H1 (cell line): ENCODE data around the gene FRMD4A. TPM values are rescaled to one million over a fixed set of nuclear protein-coding genes. Genes with fewer than 3 reads are reported as not detected.

ENCODE experiments used
- CTCF ChIA-PET: fragments of 300-600 bp; sonication (Branson Sonifier 250); formaldehyde crosslinking; loops from one replicate; lab custom pipeline; 2021; ENCODE audit not compliant: partially characterized antibody; lab: Charles Lee
- POLR2A ChIA-PET: fragments of 300-600 bp; sonication (Branson Sonifier 250); formaldehyde crosslinking; loops from one replicate; lab custom pipeline; 2021; ENCODE audit warnings: inconsistent platforms; ENCODE audit not compliant: partially characterized antibody; lab: Charles Lee
- DNase-seq, 2 experiments: peaks; one replicate each; pipeline versions ENCODE4 v3.0.0 to v3.0.0-alpha.2; 2010 to 2022; ENCODE audit warnings: low spot score in 2 of 2, low read depth in 1 of 2, mixed read lengths in 1 of 2
- FAIRE-seq: peaks from 2 replicates; lab custom pipeline; 2011; peaks lifted over from hg19 to GRCh38; lab: Jason Lieb, UNC
- H2AFZ ChIP-seq: 2 replicates; pipeline ENCODE4 v1.8.1; 2012; ENCODE audit warnings: low read length, inconsistent platforms
- H2AK5ac ChIP-seq: 2 replicates; pipeline ENCODE4 v1.6.1; 2013; ENCODE audit warnings: low read depth, low read length
- H2BK120ac ChIP-seq: replicated peaks from 2 replicates; pipeline ENCODE3; 2013; ENCODE audit warnings: low read depth, low read length, inconsistent platforms
- H2BK12ac ChIP-seq: 2 replicates; pipeline ENCODE4 v1.6.1; 2013; ENCODE audit warnings: low read depth, low read length
- H2BK15ac ChIP-seq: 2 replicates; pipeline ENCODE4 v1.6.1; 2013; ENCODE audit warnings: low read length
- H2BK20ac ChIP-seq: 2 replicates; pipeline ENCODE4 v1.6.1; 2013; ENCODE audit warnings: low read length
- H2BK5ac ChIP-seq: 2 replicates; pipeline ENCODE4 v1.6.1; 2013; ENCODE audit warnings: low read depth, low read length
- H3K14ac ChIP-seq: 2 replicates; pipeline ENCODE4 v1.6.1; 2013; ENCODE audit warnings: inconsistent platforms; ENCODE audit not compliant: insufficient read length
- H3K18ac ChIP-seq: 2 replicates; pipeline ENCODE4 v1.6.1; 2013; ENCODE audit warnings: low read length; ENCODE audit errors: extremely low read depth
- H3K23ac ChIP-seq: 2 replicates; pipeline ENCODE4 v1.6.1; 2013; ENCODE audit warnings: inconsistent platforms; ENCODE audit not compliant: insufficient read length
- H3K23me2 ChIP-seq: 2 replicates; pipeline ENCODE4 v1.6.1; 2013; ENCODE audit warnings: low read depth, low read length
- H3K27ac ChIP-seq: 2 replicates; pipeline ENCODE4 v1.6.1; 2011; ENCODE audit warnings: low read depth, low read length, inconsistent platforms
- H3K27me3 ChIP-seq, 4 experiments: replicated peaks in 1 of 4; 1 replicate in 1 of 4; 2 replicates in 3 of 4; pipeline versions ENCODE4 v1.6.1 to v1.8.1; 2011 to 2013; ENCODE audit warnings: low read length in 3 of 4, mild to moderate bottlenecking in 3 of 4, inconsistent platforms in 2 of 4, mixed read lengths in 2 of 4, moderate library complexity in 1 of 4; ENCODE audit not compliant: control insufficient read depth in 3 of 4, insufficient read depth in 3 of 4; ENCODE audit errors: extremely low read depth in 1 of 4
- H3K36me3 ChIP-seq, 4 experiments: 2 replicates each; pipeline versions ENCODE4 v1.6.1 to v1.8.1; 2011 to 2013; ENCODE audit warnings: mild to moderate bottlenecking in 4 of 4, low read length in 3 of 4, moderate library complexity in 2 of 4, control low read depth in 1 of 4, inconsistent platforms in 1 of 4; ENCODE audit not compliant: insufficient read depth in 4 of 4, control insufficient read depth in 2 of 4
- H3K4ac ChIP-seq: replicated peaks from 2 replicates; pipeline ENCODE3; 2013; ENCODE audit warnings: low read length, low read depth, mixed read lengths, inconsistent platforms; ENCODE audit not compliant: insufficient read length
- H3K4me1 ChIP-seq, 4 experiments: replicated peaks in 1 of 4; 1 replicate in 1 of 4; 2 replicates in 3 of 4; pipeline versions ENCODE4 v1.6.1 to v1.8.1; 2011 to 2013; ENCODE audit warnings: low read length in 3 of 4, inconsistent platforms in 2 of 4, mixed read lengths in 1 of 4; ENCODE audit not compliant: insufficient read depth in 4 of 4, control insufficient read depth in 3 of 4
- H3K4me2 ChIP-seq, 2 experiments: 2 replicates each; pipeline versions ENCODE4 v1.6.1 to v1.8.1; 2011 to 2013; ENCODE audit warnings: low read depth in 2 of 2, low read length in 2 of 2, control low read depth in 1 of 2, inconsistent platforms in 1 of 2, mild to moderate bottlenecking in 1 of 2; ENCODE audit not compliant: insufficient read depth in 1 of 2
- H3K4me3 ChIP-seq, 4 experiments: fragments of 200-600, 300-600 bp in 1 of 4; sonication (generic), shearing (Covaris generic), sonication (Bioruptor Twin) in 1 of 4; 2 replicates each; pipeline versions ENCODE4 v1.5.1 to v1.8.1; 2011 to 2016; ENCODE audit warnings: low read length in 4 of 4, low read depth in 3 of 4, control low read depth in 2 of 4, inconsistent platforms in 2 of 4, mild to moderate bottlenecking in 2 of 4, mixed read lengths in 1 of 4, moderate library complexity in 1 of 4; ENCODE audit not compliant: insufficient read depth in 2 of 4; ENCODE audit errors: extremely low read depth in 1 of 4
- H3K56ac ChIP-seq: replicated peaks from 2 replicates; pipeline ENCODE3; 2013; ENCODE audit warnings: low read depth, mild to moderate bottlenecking, mixed read lengths, low read length, inconsistent platforms; ENCODE audit not compliant: insufficient read length
- H3K79me1 ChIP-seq: 2 replicates; pipeline ENCODE4 v1.6.1; 2013; ENCODE audit warnings: low read depth, low read length, control low read depth
- H3K79me2 ChIP-seq, 2 experiments: 2 replicates each; pipeline versions ENCODE4 v1.6.1 to v1.8.1; 2012 to 2013; ENCODE audit warnings: low read length in 2 of 2, mild to moderate bottlenecking in 2 of 2, inconsistent platforms in 1 of 2; ENCODE audit not compliant: insufficient read depth in 2 of 2, control insufficient read depth in 1 of 2
- H3K9ac ChIP-seq, 4 experiments: replicated peaks in 1 of 4; 1 replicate in 1 of 4; 2 replicates in 3 of 4; pipeline versions ENCODE4 v1.6.1 to v1.8.1; 2011 to 2013; ENCODE audit warnings: low read depth in 3 of 4, low read length in 3 of 4, control low read depth in 2 of 4, mild to moderate bottlenecking in 2 of 4, moderate library complexity in 2 of 4, inconsistent platforms in 1 of 4; ENCODE audit errors: extremely low read depth in 1 of 4
- H3K9me3 ChIP-seq, 2 experiments: 2 replicates each; pipeline versions ENCODE4 v1.6.1 to v1.8.1; 2012 to 2013; ENCODE audit warnings: mild to moderate bottlenecking in 2 of 2, moderate library complexity in 2 of 2, control low read depth in 1 of 2, inconsistent platforms in 1 of 2, low read depth in 1 of 2, low read length in 1 of 2, mixed read lengths in 1 of 2; ENCODE audit not compliant: insufficient read depth in 2 of 2
- H4K20me1 ChIP-seq, 2 experiments: replicated peaks in 1 of 2; 2 replicates each; pipeline versions ENCODE3 to v1.8.1; 2011 to 2013; ENCODE audit warnings: inconsistent platforms in 2 of 2, low read length in 2 of 2, mild to moderate bottlenecking in 1 of 2; ENCODE audit not compliant: insufficient read depth in 2 of 2, control insufficient read depth in 1 of 2
- H4K5ac ChIP-seq: 2 replicates; pipeline ENCODE4 v1.6.1; 2013; ENCODE audit warnings: low read length, low read depth, mixed read lengths, inconsistent platforms; ENCODE audit not compliant: insufficient read length
- H4K8ac ChIP-seq: 2 replicates; pipeline ENCODE4 v1.8.0; 2013; ENCODE audit warnings: mild to moderate bottlenecking, moderate library complexity, low read length, inconsistent platforms; ENCODE audit not compliant: insufficient read depth; ENCODE audit errors: extremely low read depth
- H4K91ac ChIP-seq: replicated peaks from 2 replicates; pipeline ENCODE3; 2013; ENCODE audit warnings: low read length, mixed read lengths, inconsistent platforms; ENCODE audit not compliant: insufficient read length
- CREB1 ChIP-seq: IDR thresholded peaks from 2 replicates; pipeline ENCODE4 v1.6.1; 2012; ENCODE audit warnings: inconsistent platforms
- CTBP2 ChIP-seq: IDR thresholded peaks from 2 replicates; pipeline ENCODE4 v1.7.0; 2011; ENCODE audit warnings: borderline replicate concordance, mild to moderate bottlenecking, moderate library complexity, mixed read lengths, low read length; ENCODE audit not compliant: insufficient read depth, insufficient read length
- WGBS, 2 experiments: shearing (Covaris generic) in 1 of 2; methylation state at CpG; one replicate each; pipeline versions ENCODE4 v1.1.6 to v1.1.7; 2013 to 2015; ENCODE audit warnings: low lambda C conversion rate in 2 of 2, mixed read lengths in 2 of 2, inconsistent platforms in 1 of 2, low coverage in 1 of 2, missing lambda C conversion rate in 1 of 2; ENCODE audit not compliant: insufficient replicate concordance in 2 of 2, insufficient coverage in 1 of 2, insufficient read length in 1 of 2; ENCODE audit errors: extremely low coverage in 1 of 2, missing lambda C conversion rate in 1 of 2; 5-methylcytosine and 5-hydroxymethylcytosine counted together
- polyA plus RNA-seq, 7 experiments: library from polyadenylated mRNA; depleted of rRNA in 3 of 7; stranded (reverse) in 5 of 7; unstranded in 2 of 7; fragments of >200 nt in 5 of 7; fragments of 200-250 nt in 2 of 7; gene quantifications; 1 replicate in 5 of 7; 2 replicates in 1 of 7; 4 replicates in 1 of 7; pipeline versions ENCODE4 v1.2.1 to v1.2.3, GENCODE V29; 2011 to 2013; ENCODE audit warnings: missing spikeins in 2 of 7, mixed read lengths in 2 of 7
- total RNA-seq: library from RNA; stranded (reverse); fragmentation: NEBNext Ultra II Directional; extraction: Animal tissue kit (Norgen Biotek cat#: 25700); gene quantifications from 2 replicates; pipeline ENCODE4 v1.2.1, GENCODE V29; 2021
- TF ChIP-seq, protein P1 (sequence below): IDR thresholded peaks from 2 replicates; pipeline ENCODE4 v1.6.1; 2011; ENCODE audit warnings: low read length, improper control_type of control experiment

The FRMD4A gene
- total and polyA plus RNA-seq, 2 of the 8 experiments (the other 6 are each of a cell fraction or from before 2014, with no cell fraction given) = 38.6 to 39.6 TPM

DNA sequence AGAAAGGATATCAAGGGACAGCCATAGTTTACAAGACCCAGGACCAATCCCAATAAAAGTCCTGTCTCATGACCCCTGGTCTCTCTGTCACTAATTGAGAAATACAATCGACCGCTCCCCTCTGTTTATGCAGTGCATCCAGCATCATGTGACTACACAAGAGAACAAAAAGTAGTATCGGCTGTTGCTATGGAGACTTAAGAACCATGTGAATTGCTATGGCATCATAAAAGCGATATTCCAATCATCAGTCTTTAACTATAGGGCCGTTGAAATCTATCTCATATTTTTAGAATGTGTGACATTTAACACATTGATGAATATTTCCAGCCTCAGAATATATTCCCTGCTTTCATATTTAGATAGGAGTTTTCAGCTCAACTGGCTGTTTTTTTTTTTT lies 139.3 kb downstream of the FRMD4A start:
- Histone ChIP-seq H3K23ac (no peak overlapping the region), H3K23me2 (no peaks in the 10 kb centered on the region), H3K9me3 (no peaks in the 10 kb centered on the region), H3K27me3 (no peaks in the 10 kb centered on the region), H2AK5ac (no peak overlapping the region), H4K5ac (no peak overlapping the region), H3K18ac (no peak overlapping the region), H3K36me3 (no peaks in the 10 kb centered on the region), H4K8ac (no peak overlapping the region), H4K91ac (no peak overlapping the region), H3K27ac (no peak overlapping the region), H2BK12ac (no peak overlapping the region), H3K4me1 (no peaks in the 10 kb centered on the region), H3K79me1 (no peaks in the 10 kb centered on the region), H2BK20ac (no peak overlapping the region), H3K9ac (no peak overlapping the region), H3K4me3 (no peak overlapping the region), H2BK15ac (no peak overlapping the region), H3K4ac (no peak overlapping the region), H3K56ac (no peak overlapping the region), H2BK120ac (no peak overlapping the region), H3K4me2 (no peak overlapping the region), H2BK5ac (no peak overlapping the region), H4K20me1 (no peaks in the 10 kb centered on the region), H3K14ac (no peak overlapping the region), H3K79me2 (no peaks in the 10 kb centered on the region), H2AFZ (no peak overlapping the region)
- 92% methylated on average over 5 of the region's 5 CpGs; no CpG with 5 or more reads in 1 of the 2 experiments for WGBS, 2 experiments
- POLR2A ChIA-PET = no interaction called here
- FAIRE-seq (no peak), DNase-seq (no peak)
- TF ChIP-seq, protein P1, sequence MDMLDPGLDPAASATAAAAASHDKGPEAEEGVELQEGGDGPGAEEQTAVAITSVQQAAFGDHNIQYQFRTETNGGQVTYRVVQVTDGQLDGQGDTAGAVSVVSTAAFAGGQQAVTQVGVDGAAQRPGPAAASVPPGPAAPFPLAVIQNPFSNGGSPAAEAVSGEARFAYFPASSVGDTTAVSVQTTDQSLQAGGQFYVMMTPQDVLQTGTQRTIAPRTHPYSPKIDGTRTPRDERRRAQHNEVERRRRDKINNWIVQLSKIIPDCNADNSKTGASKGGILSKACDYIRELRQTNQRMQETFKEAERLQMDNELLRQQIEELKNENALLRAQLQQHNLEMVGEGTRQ = no peak
- TF ChIP-seq CREB1 = no peak
- TF ChIP-seq CTBP2 = no peak
- CTCF ChIA-PET = interaction anchor here (1.3 to 3.1 kb wide), 3 partner anchors 9 to 289 kb away, joined by 3 to 21 read pairs (median 3); no protein-coding TSS in a partner anchor
